Eye (tissue), 1 donor: ENCODE data around the gene LRIT2.
"Not testable (repeated sequence)": the region's sequence is repeated elsewhere in the genome, so short reads cannot be mapped to it uniquely, and the experiment has no call there.

ENCODE experiments used
- DNase-seq: peaks from one replicate; pipeline ENCODE4 v3.0.0-alpha.2; 2015

Gene LRIT2

DNA sequence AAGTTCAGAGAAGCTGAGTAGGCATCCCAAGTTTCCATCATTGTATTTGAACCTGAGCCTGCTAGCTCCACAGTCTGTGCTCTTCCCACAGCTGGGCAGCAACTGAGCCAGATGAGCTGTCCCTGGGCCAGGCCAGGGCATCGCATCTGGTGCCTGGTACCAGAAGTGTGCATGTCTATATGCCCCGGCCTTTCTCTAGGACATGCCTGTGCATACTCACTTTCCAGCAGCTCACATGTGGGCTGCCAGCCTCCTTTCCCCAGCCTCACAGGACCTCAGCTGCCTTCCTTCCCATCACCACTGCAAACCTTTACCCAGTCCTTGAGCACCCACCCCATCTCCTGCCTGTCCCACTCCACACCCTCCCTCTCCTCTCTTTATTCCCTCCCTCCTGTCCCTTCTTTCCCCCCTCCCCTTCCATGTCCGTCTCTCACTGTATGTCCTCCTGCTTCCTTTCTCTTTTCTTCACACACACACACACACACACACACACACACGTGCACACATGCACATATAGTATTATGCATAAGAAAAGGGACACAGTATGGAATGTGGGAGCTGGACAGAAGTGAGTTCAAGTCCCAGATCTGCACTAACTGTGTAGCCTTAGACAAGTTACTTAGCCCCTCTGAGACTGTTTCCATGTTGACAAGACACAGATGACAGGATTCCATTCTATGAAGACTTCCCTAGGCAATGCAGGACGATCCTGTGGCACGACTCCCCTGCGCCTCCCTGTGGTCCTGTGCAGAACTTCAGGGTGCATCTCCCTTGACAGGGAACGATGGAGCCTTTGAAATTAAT lies 20.1 kb downstream of the LRIT2 start:
- DNase-seq = peak; percentile 82

- DNase-seq = no peak
Observed at GRCh38 chr10:84204610-84205009, 20.7 kb downstream of the LRIT2 start.

GRCh38 chr10:84204122-84204521 lies 21.2 kb downstream of the LRIT2 start:
- DNase-seq = no peak

DNA sequence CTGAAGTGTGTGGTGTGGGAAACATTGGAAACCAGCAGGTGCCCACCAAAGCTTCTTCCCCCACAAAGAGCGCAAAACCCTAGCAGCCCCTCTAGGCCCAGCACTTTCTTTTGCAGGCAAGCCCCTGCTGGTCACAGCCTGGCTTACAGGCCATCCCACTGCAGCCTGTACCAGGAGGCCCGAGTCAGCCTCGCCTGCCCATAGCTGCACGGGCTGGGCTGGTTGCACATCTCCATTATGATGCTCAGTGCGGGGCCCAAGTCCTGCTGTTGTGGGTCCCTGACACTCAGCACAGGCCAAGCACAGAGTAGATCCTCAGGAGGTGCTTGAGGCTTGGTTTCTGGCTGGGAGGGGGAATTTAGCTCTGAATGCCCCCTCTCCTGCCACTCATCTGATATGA lies 23.0 kb downstream of the LRIT2 start:
- DNase-seq = no peak

GRCh38 chr10:84201682-84202081 lies 23.7 kb downstream of the LRIT2 start:
- DNase-seq = no peak

DNA sequence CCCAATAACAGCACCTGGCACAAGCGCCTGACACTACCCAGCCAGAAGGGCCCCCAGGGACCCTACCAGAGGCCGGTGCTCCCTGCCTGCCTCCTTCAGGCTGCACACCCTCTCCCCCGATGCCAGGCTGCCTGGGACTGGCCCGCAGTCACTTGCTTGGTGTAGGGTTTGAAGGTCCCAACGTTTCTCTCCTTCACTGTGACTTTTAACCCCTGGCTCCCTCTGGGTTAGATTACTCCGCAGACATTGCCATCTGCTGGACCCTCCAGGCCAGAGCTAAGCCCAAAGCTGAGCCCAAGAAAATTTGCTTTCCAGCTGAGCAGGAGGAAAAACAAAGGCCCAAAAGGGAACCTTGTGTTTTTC lies 24.1 kb downstream of the LRIT2 start:
- no peak for DNase-seq

DNA sequence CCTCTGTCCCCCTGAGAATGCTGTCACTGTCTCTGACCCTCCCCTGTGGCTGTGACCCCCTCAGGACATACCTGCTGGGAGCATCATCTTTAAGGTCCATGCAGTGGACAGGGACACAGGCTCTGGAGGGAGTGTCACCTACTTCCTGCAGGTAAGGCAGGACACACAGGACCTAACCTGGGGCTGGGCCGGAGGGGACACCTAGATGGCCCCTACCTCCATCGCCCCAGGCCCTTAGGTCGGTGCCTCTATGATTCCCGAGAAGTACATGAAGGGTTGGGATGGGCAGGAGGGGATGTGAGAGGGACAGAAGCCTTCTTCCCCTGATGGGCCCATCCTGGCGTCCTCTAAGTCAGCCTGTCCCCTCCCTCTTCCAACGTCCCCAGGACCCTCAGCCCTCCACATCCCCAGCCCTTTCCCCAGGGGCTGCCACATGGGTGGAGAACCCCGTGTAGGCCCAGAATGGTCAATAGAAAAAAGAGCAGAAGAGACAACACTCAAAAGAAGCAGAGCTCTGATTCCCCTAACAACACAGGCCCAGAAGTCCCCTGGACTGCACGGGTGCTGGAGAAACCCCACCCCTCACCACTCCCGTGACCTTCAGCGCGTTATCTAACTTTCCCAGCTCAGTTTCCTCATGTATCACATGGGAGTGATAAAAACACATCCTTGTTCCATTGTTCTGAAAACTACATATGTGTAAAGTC lies 24.7 kb downstream of the LRIT2 start:
- DNase-seq = no peak

DNA sequence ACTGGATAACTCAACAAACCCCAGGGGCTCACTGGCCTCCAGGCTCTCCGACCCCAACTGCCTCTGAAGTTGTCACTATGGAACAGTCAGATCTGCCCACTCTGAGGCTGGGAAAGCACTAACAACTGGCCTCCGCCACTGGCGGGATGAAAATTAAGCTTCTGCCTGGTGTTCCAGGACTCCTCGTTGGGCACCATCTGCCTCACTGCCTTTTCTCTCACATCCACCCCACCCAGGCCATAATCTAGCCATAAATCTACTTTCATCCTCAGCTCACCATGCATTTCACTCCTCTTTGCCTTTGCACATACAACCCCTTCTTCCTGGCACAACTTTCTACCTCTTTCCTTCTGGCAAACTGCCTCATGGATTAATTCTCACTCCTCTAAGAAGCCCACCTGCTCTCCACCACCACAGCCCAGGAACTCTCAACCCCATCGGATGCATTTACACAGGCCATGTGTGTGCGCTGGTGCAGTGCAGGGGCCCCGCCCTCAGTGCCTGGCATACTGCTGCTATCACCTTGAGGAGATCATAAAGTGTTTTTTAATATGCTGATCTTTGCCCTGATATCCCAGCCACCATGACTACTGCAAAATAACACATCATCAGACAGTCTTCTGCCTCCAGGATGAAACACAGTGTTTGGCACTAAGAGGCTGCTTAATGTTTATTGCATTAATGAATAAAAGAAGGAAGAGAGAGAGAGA lies 27.0 kb downstream of the LRIT2 start:
- DNase-seq = no peak

DNA sequence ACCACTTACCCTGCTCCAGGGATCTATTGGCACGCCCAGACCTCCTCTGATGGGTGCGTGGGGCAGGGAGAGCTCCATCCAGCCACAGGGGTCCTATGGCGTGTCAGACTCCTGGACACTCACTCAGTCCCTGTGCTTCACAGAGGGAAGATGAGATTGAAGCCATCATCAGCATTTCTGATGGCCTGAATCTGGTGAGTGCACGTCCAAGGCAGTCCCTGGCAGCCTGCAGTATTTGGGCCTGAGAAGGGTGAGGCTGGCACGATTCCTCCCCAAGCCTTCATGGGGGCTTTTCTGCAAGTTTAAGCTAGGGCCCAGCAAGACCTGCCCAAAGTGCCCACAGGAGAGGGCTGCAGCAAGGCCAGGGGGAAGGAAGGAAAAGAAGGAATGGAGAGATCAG lies 27.7 kb downstream of the LRIT2 start:
- no peak for DNase-seq

DNA sequence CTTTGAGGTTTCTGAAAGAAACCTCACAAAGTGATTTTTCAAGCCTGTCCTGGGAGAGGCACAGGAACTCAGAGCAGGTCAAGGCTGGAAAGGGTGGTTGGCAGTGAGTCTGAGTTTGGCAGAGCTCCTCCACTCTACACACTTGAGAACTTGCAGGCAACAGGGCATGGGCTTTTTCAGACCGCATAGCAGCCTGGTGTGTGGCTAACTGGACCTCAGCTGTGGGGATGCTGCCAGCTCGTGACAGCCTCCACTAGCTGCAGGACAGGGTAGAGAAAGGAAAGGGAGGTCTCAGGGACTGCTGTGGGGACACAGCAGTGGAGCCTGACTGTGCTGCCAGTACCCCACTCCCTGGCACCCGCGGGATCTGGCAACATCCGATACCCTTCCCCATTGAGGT lies 28.4 kb downstream of the LRIT2 start:
- DNase-seq = no peak

- peak; percentile 18 for DNase-seq
Observed at GRCh38 chr10:84196083-84196482, 29.3 kb downstream of the LRIT2 start.

- peak; percentile 37 for DNase-seq
Observed at GRCh38 chr10:84195044-84195830, 30.1 kb downstream of the LRIT2 start.

DNA sequence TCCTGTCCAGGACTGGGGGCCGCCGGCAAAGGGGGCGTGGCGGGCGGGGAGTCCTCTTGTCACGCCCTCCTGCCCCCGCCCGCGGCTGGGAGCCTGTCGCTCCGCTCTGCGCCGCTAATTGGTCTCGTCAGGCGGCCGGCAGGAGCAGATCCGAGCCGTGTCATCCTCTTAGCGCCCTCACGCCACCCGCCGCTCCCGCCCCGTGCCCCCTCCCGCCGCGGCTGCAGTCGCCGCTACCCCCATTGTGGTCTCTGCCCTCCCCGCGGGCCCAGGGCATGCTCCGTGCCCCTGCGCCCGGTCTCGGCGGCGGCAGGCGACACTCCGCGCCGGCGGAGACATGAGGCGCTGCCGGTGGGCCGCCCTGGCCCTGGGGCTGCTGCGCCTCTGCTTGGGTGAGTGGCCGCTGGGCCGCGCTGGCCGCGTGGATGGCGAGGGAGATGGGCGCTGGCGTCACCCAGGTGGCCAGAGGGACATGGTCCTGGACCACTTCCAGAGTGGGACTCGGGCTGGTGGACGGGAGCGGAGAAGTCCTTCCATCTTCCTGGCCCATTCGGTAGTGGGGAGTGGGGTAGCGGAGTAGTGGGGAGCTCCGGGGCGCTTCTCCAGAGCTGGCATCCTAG lies 30.8 kb downstream of the LRIT2 start, which contains the start of gene CDHR1:
CDHR1 (plus strand) TSS at position 114 of the 620 bp plus-strand sequence; CDS start at position 338, 224 bp downstream.
- DNase-seq = peak; percentile 70

DNA sequence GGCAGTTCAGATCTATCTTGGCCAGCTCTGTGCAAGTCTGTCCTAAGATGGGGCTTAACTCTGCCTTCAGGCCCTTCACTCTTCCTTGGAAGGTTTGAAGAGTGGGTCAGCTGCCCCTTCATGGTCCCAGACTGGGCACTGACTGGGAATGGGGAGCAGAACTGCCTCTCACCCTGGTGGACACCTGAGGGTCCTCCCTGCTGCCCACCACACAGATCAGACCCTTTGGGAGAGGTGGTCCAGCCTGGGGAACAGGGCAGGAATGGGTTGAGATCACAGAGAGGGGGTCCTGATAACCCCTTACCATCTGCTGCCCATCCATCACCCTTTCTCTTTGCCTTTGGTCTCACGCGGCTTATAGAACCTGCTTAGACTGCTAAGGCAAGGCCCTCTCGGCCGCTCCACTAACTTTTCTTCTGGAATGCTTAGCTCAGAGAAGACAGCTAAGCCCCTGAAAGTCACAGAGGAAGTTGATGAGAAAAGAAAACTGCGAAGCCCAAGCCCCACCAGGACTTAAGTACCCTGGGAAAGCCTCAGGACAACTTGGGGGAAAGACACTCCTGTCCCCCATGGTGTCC lies 31.4 kb downstream of the LRIT2 start:
- DNase-seq = no peak

DNA sequence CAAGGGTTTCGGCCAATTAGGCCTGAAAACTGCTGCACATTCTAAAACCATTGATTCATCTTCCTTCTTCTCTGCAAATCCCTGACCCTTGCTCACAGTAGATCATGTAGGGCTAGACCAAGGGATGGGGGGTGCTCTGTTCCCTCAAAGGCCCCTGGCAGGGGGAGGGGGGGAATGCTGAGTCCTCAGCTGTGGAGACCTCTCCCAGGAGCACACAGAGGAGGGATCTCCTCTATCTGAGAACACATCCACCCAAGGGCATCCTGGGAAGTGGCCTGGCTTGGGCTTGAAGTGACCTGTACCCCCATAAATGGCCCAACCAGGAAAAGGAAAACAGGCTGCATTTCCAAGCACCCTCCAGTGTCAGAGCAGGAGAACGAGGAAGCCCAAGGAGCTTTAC lies 32.0 kb downstream of the LRIT2 start:
- DNase-seq = no peak

GRCh38 chr10:84191106-84191505 lies 34.2 kb downstream of the LRIT2 start:
- DNase-seq = no peak

DNA sequence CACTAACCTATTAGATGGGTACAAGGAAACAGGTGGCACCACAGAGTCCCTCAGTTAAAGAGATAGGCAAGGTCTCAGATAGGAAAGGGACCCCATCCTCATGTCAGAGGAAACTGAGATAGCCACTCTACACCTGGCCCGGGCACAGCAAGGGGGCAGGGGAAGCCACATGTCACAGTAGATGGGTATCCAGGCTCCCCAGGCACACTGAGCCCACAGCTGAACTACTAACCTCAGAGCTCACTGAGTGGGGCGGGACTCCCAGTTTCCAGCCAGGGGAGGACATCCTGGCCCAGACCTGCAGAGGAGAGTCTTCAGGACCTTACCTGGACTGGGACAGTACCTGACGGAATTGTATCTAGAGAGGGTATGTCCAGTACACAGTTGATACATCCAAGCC lies 34.7 kb downstream of the LRIT2 start:
- DNase-seq = no peak

GRCh38 chr10:84188815-84189214 lies 36.5 kb downstream of the LRIT2 start:
- DNase-seq = no peak

DNA sequence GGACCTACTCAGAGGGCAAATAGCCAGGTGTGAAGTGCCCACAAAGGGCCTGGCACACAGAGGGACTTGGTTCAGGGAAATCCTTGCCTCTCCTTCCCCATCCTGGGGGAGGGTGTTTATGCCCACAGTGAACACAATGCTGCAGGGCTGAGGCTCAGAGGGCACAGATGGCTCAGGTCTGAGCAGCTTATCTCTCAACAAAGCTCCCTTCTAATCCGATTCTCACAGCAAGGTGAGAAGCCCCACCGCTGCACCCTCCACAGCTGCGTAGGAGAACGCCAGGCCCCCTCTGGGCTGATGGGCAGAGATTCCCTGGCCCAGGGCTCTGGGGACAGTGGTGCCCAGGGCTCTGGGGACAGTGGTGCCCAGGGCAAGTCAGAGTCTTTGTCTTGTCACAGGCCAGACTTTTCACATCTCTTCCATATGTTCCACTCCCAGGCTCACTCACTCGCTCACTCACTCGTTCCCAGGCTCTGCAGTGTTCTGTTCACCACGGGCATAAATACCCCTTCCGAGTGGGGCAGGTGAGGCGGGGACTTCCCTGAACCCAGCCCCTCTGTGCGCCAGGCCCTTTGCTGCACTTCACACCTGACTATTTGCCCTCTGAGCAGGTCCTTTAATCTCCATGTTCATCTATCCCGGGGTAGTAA lies 39.7 kb downstream of the LRIT2 start:
- no peak for DNase-seq

- no peak for DNase-seq
Observed at GRCh38 chr10:84184517-84184916, 40.8 kb downstream of the LRIT2 start.

- no peak for DNase-seq
Observed at GRCh38 chr10:84181631-84182030, 43.7 kb downstream of the LRIT2 start.

- DNase-seq = not testable (repeated sequence)
Observed at GRCh38 chr10:84180386-84180785, 45.0 kb downstream of the LRIT2 start.
